AG20443 (cell line): ENCODE results near the gene AGAP1.

Experiments used
- DNase-seq: peaks from one replicate; pipeline ENCODE4 v3.0.0; 2012; ENCODE audit warnings: low spot score, mixed read lengths

Gene AGAP1

DNA sequence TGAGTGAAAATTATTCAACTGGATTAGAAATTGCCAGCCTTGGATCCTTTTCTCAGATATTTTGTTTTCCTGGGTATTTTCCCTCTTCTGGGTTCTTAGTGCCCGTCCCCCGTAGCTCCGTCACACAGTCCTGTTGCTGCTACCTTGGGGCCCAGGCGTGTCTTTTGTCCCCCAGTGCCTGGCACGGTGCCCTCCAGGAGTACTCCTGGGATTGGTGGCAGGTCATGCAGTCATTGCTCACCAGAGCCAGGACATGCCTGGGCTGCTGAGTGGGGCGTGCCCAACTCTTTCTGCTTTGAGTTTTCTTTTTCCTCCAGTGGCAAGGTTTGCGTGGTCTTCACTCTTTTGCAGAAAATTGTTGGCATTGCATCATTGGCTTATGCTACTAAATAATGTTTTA, 275.2 kb downstream of the AGAP1 start:
- DNase-seq, result no peak

DNA sequence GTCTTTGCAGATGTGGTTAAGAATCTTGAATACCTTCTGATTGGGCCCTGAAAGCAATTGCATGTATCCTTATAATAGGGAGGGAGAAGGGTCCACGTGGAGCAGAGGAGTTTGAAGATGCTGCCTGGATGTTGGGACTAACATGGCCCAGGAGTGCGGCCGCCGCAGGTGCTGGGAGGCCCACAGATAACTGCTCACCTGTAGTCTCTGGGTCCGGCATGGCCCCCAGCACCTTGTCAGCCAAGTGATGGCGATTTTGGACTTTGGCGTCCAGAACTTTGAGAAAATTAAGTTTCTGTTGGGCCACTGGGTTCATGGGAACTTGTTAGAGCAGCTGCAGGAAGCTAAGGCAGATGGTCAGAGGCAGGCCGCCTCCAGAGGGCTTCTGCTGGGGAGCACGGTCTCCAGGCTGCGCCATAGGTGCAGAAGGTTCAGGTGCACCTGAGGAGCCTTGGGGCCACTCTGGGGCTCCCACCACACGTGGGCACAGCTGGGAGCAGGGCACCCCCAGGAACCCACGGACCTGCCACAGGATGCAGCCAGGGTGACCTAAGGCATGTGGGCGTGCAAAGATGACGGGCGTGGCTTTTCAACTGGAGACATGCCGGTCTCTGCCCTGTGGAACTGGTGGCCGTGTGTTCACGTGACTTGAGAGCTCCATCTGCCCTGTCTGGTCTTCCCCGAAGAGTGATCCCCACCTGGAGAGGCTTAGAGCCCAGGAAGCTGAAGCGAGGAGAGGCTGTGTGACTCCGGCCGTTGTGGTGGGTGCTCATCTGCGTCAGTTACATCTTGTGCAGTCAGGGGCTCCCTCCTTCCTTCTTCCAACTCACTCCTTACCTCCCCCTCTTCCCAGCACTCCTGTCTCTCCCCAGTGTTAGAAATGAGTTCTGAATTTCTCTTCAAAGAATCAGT, 277.3 kb downstream of the AGAP1 start:
- DNase-seq, result no peak

DNA sequence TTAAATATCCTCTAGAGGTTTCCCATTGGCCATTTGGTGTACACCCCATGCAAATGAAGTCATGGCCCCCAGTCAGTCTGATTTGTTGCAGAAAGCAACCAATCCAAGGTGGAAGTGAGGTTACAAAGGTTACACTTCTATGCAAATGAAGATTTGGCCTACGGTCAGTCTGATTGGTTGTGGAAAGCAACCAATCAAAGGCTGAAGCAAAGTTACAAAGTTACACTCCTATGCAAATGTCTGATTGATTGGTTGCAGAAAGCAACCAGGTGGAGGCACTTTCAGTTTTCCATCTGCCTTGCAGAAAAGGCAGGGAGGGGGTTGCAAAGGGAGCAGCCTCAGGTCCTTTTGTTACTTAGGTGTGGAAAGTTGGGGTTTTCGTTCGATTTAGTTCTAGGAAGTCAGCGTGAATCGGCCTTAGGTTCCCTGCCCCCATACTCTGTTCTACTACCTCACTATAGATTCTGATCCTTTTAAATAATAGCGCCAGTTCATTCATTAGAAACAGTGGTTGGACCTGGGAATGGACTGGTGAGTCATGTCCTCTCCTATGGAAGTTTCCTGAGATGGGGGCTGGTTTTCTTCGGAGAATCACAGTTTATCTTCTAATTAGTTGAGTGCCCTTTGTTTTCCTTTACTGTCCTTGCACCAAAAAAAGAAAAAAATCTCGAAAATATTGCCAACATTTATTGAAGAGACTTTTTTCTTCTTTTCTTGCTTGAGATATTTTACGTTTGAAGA, 279.5 kb downstream of the AGAP1 start:
- DNase-seq, result no peak

DNA sequence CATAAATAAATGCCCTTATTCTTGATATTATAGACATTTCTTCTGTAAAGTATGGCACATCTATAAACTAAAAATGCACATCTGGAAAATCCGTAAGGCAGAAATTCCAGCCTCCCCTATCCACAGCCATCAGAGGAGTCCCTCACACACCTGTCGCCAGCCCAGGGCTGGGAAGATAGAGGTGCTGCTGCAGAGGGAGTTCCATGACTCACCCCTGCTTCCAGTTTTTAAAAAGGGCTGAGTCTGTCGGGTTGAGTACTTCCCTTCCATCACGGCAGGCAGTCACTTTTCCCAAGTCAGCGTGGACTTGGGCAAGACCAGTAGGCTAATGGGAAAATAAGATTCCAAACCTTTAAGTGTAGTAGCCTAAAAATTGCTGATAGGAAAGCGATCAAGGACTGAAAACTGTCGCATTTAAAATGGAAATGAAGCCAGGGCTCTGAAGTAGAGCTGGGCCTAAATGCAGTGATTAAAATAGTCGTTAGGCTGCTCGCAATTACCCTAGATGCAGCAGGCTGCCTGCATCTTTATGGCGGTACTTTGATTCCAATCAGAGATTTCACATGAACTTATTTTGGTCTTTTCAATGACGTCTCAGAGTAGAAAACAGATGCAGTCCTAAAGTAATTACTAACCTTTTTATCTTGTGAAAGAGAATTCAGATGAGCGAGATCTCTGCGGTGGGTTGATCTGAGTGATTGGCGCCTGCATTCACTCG, 280.5 kb downstream of the AGAP1 start:
- no peak for DNase-seq

DNA sequence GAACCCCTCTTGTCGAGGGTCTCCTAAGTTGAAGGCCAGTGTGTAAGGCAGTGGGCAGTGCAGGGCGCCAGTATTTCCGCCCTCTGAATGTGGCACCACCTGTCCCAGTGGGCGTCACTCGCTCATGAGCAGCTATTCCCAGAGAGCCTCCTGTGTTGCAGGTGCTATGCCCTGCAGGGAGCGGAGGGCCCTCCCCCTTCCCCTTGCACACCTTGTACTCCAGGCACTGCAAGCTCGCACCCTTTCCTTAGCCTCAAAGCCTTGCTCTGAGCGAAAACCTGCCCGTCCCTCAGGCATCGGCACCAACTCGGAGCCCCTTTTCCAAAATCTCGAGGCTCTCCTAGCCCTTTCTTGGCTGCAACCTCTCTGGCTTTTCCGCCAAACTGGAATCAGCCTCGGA, 282.7 kb downstream of the AGAP1 start:
- DNase-seq, result no peak

DNA sequence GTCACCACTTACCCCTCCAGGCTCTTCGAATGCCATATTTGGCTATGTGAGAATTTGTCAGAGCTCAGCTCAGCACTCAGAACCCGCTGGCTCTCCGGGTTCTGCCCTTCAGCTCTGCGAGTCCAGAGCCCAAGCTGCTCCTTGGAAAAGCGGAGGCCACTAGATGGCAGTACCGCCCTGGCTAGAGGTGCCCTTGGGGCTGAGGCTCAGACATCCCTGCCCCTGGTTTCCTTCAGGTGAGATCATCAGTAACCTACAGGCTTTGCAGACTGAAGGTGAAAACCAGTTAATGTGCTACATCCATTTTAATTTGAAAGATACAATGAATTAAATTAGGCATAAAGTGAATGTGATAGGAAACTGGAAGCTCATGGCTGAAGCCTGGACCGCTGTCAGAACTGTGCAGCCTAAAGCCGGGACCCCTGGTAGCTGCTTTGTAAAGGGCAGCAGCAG, 285.6 kb downstream of the AGAP1 start:
- DNase-seq, result peak; percentile 89

DNA sequence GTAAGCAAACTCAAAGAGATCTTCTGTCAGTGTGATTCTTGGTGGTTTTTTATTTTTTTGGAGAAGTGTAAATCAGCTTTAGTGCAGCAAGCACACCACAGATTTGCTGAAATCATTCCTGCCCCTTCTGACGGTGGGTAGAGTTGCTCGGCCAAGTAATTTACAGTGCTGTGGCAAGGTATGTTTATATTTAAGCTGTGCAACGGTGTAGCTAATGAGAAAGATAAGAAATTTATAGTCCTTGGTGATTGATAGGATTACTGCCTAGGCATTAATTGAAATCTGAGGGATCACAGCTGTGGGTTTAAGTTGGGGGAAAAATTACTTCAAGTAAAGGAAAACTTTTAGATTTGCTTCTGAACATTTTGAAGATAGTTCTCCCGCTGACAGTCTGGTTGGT, 286.6 kb downstream of the AGAP1 start:
- no peak for DNase-seq

DNA sequence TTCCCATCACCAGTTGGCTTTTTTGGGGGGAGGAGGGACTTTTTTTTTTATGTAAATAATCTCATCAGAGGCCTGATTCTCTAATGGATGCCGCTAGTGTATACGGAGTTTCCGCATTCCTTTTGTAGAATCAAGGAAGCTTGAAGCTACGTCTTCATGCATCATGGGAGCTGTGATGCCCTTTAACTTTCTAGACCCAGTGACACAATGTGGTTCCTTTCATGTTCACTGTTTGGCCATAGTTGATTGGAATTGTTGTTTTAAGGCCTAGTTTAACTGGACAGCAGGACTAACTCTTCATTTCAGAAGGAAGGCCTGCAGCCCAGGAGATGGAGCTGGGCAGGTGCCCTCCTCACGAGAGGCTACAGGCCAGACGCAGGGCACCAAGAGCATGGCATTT, 287.9 kb downstream of the AGAP1 start:
- DNase-seq, result no peak

DNA sequence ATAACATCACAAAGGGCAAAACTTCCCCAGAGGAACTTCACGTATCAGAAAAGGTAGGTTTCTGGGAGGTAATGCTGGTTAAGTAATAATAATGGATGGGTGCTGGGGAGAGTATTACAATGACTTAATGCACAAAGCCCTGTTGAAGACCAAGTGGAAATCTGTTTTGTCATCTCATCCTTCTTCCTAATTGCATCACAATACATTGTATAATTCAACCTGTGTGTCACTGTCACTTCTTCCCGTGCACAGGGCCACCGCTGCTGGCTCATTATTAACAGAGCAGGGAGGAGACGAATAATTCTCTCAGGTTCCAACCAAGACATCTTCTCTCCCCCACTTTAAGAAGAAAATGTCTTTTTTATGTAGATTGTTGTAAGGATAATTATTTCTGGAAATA, 290.9 kb downstream of the AGAP1 start:
- DNase-seq, result no peak

DNA sequence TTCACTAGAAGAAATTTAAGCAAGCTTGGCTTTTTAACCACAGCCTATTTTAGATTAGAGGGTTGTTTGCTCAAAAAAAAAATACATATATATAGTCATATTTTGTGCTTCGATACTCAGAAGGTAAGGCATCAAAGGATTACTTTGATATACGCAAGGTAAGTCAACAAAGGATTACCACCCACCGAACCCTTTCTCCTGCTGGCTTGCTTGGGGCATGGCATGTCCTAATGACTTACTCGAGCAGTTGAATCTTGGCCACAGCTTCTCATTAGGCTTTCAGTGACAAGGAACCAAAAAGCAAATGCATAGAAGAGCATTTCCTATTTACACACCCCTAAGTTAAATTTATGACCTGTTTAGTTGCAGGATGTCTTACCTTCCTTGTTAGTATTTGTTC, 295.7 kb downstream of the AGAP1 start:
- no peak for DNase-seq

DNA sequence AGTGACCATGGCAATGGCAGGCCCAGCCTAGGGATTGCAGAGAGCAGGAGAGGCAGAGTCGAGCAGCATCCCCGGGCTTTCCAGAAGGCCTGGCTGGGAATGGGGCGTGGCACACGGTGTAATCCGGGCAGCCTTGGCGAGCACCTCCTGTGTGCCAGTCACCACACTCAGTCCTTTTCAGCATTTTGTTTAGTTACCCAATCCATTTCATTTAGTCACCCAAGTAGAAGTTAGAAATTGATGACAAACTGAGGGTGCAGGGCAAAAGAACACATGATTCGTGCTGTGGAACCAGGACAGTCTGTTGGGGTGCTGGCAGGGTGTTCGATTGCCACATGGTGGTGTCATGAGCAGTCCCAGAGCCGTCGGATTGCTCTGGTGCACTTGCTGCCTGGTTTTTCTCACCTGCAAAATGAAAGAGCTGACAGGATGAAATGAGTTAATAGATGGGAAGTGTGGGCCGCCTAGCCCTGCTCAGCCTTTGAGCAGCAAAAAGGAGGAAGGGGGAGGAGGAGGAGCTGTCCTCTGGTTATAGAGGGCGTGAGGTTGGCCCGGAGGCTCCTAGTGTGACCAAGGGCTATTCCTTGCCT, 299.4 kb downstream of the AGAP1 start:
- DNase-seq, result peak; percentile 27

DNA sequence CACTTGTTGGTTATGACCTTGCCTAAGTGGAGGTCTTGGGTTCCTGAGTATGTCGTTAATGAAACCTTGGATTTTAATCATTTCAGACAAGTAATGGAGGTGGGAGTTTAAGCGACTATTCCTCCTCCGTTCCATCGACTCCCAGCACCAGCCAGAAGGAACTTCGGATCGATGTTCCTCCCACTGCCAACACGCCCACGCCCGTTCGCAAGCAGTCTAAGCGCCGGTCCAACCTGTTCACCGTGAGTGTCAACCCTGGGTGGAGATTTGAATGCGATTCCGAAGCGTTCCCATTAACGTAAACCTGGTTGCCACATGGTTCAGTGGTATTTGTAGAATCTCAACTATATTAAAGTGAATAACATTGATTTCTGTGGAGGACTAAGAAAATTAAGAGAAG, 305.4 kb downstream of the AGAP1 start:
- no peak for DNase-seq

DNA sequence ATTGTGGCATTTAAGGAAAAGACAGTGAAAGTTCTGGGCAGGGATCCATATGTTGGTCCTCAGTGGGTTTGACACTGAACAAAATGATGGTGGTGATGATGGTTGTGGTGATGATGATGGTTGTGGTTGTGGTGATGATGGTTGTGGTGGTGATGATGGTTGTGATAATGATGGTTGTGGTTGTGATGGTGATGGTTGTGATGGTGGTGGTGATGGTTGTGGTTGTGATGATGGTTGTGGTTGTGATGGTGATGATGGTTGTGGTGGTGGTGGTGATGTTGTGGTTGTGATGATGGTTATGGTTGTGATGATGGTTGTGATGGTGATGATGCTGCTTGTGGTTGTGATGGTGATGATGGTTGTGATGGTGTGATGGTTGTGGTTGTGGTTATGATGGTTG, 308.7 kb downstream of the AGAP1 start:
- DNase-seq, result no peak

DNA sequence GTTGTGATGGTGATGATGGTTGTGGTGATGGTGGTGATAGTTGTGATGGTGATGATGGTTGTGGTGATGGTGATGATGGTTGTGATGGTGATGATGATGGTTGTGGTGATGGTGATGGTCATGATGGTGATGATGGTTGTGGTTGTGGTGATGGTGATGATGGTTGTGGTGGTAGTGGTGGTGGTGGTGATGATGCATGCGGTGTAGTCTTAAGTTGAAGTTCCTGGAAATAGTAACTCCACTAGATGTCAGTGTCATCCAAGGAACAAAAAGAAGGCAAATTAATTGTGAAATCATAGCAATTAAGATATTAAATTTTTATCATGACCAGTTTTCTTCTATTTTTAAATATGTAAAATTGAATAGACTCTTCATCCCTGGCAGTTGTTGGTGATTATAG, 309.2 kb downstream of the AGAP1 start:
- no peak for DNase-seq

DNA sequence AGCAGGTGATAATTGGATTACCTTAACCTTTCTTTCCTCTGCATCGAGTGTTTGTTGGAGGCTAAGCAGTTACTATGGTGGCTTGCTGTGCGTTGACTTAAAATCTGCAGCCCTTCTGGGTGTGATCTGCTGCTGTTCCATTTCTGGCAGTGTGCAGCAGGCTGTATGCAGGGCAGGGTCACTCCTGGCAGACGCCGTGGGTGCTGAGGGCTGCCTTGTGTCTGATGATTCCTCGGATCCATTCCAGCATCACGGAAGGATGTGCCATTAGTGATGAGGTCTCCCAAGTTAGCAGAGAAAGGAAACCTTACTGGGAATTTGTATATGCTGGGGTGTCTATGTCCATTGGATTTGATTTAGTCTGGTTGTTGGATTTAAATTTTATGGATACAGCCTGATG, 310.8 kb downstream of the AGAP1 start:
- no peak for DNase-seq

DNA sequence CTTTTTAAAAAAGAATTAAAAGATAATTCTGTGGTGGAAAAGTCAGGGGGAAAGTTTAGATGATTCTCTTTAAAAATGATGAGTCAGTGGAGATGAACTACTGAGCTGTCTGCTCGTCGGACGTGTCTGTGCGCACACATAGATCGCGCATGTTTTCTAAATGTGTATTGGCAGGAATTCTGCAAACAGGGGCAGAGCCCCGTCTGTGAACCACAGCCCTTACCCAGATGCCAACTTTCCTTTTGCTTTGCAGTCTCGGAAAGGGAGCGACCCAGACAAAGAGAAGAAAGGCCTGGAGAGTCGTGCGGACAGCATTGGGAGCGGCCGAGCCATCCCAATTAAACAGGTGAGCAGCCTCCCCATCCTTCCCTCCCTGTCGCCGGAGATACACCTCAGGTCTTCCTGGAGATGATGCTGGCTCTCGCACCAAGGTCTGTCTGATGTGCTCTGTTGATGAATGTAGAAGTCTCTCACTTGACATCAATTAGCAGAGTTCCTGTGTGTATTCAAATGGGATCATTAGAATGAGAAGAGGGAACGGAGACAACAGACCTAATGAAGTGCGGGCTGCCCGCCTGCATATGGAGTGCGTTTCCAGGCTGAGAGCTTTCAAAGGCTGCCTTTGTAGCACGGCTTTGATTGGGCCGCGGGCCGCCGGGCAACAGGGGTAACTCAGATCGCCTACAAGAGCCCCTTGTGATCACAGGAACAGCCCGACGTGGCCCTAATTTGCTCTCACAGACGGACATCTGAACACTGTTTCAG, 313.3 kb downstream of the AGAP1 start:
- peak; percentile 25 for DNase-seq

DNA sequence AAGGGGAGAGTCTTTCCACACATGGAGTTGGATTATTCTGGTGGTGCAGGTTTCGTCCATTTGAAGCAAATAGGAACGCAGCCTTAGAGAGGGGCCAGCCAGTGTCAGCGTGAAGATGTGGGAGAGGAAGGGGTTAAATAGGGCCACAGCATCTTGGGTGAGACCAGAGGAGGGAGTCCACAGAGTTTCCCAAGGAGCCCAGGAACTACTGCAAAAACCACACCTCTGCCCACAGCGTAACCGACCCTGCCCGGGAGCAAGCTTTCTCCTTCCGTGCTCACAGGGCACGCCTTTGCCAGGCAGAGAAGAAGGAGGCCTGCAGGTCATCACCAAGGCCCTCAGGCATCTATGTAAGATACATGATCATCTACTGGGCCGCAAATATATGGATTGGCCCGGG, 314.5 kb downstream of the AGAP1 start:
- DNase-seq, result no peak

DNA sequence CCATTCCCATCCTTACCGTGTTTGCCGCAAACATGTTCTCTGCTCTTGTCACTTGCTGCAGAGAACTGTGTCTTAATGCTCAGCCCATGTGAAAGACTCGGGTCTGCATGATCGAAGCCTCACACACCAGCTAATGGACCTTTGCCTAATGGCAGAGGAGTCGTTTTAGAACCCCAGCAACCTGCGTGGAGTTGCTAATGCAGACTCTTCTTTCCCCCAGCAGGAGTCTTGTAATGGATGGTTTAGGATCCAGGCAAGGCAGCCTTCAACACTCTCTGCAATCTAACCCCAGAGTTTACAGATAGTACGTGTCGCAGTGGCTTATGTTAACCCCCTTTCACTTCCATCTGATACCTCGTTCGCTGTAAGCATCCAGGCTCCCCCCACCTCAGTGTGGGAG, 316.4 kb downstream of the AGAP1 start:
- no peak for DNase-seq

DNA sequence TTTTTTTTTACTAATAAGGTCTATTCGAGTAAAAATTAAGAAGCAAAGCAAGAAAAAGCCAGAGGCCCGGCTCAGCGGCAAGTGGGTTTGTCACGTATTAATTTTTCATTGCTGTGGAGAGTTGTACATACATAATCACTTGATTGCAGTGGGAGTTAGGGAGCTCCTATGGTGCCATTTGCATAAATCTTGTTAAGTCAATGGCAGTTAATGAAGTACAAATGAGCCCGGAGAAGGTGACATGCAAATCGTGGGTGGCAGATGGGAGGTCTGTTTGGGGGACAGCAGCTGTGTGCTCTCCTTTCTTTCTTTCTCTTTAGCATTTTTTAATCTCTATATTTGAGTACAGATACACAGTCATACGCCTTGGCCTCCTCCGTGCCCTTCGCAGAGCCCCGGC, 317.0 kb downstream of the AGAP1 start:
- no peak for DNase-seq

DNA sequence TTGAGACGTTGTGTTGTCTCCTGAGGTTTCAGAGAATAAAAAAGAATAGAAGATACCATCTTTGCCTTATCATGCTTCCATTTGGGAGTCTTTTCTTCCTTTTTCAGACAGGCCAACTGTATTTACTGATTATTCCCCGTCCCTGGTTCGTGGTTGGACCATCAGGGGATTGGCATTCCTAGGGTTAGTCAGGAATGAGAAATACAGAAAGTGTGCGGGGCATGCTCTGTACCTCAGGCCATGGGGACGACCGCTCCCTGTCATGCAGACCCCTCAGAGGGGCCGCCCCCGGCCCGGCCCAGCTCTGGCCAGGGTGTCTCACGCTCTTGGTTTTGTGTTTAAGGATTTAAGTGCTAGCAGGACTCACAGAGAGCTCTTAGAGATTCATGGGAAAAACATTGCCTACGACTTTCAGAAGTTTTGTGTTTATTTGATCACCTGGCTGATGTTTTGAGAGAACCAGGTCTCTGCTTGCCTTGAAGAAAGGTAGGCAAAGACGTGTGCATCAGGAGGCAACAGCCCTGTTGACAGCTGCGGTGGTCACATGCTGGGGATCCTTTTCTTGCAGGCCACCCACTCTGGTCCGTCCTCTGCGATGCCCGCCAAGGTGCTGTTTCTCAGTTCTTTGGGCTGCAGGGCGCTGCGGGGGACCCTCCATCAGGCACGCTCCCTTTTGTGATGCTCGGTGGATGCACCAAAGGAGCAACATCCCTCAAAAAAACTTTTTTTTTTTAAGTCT, 317.8 kb downstream of the AGAP1 start:
- no peak for DNase-seq

DNA sequence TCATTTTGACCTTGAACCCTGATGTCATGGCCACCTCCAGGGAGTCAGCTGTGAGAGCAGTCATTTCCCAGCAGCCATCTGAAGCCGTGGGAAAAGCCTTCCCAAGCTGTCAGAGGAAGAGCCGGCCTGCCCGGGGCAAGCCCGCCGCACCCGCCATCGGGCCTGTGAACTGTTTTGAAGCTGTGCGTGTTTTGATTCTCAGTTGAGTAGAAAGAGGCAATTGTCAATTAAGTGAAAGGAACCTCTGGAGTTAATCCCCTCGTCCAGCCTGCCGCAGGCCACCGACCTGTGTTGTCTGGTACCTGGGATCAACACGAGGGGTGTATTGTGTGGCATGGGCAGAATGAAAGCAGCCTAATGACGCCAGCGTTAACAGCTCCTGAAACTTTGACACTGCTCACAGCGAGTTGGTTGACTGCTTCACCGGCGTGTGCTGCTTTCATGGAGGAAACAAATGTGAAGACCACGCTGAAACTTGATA, 318.4 kb downstream of the AGAP1 start:
- no peak for DNase-seq
